ENCODE data around the gene ARHGEF10L.
"Not testable (repeated sequence)": the region's sequence is repeated elsewhere in the genome, so short reads cannot be mapped to it uniquely, and the experiment has no call there.

ARHGEF10L gene

GRCh38 chr1:17615157-17615556, 75.7 kb downstream of the ARHGEF10L start:
- DNase-seq: no peak

GRCh38 chr1:17615959-17616358, 76.5 kb downstream of the ARHGEF10L start:
- DNase-seq: no peak

- DNase-seq: no peak
Observed at GRCh38 chr1:17616731-17617279, 77.3 kb downstream of the ARHGEF10L start.

- no peak for DNase-seq
Observed at GRCh38 chr1:17617787-17618557, 78.5 kb downstream of the ARHGEF10L start.

- DNase-seq: no peak
Observed at GRCh38 chr1:17618558-17619247, 79.2 kb downstream of the ARHGEF10L start.

GRCh38 chr1:17620448-17620847, 81.0 kb downstream of the ARHGEF10L start:
- DNase-seq: no peak

- DNase-seq: no peak
Observed at GRCh38 chr1:17621691-17622090, 82.2 kb downstream of the ARHGEF10L start.

GRCh38 chr1:17622823-17623222, 83.3 kb downstream of the ARHGEF10L start:
- DNase-seq: no peak

- no peak for DNase-seq
Observed at GRCh38 chr1:17624611-17625233, 85.2 kb downstream of the ARHGEF10L start.

GRCh38 chr1:17627239-17628052, 87.9 kb downstream of the ARHGEF10L start:
- no peak for DNase-seq

GRCh38 chr1:17629046-17629445, 89.5 kb downstream of the ARHGEF10L start:
- not testable (repeated sequence) for DNase-seq

GRCh38 chr1:17629460-17629859, 90.0 kb downstream of the ARHGEF10L start:
- DNase-seq: peak; percentile 46

GRCh38 chr1:17630048-17630830, 90.7 kb downstream of the ARHGEF10L start:
- DNase-seq: no peak

GRCh38 chr1:17630986-17631385, 91.5 kb downstream of the ARHGEF10L start:
- no peak for DNase-seq

GRCh38 chr1:17631410-17631809, 91.9 kb downstream of the ARHGEF10L start:
- no peak for DNase-seq

- DNase-seq: no peak
Observed at GRCh38 chr1:17632106-17632505, 92.6 kb downstream of the ARHGEF10L start.

- no peak for DNase-seq
Observed at GRCh38 chr1:17632541-17633184, 93.2 kb downstream of the ARHGEF10L start.

- DNase-seq: peak; percentile 88
Observed at GRCh38 chr1:17633654-17634053, 94.2 kb downstream of the ARHGEF10L start.

- no peak for DNase-seq
Observed at GRCh38 chr1:17635276-17635675, 95.8 kb downstream of the ARHGEF10L start.

GRCh38 chr1:17635811-17636210, 96.3 kb downstream of the ARHGEF10L start:
- no peak for DNase-seq

- no peak for DNase-seq
Observed at GRCh38 chr1:17636612-17637011, 97.1 kb downstream of the ARHGEF10L start.

Measured in 8988T (cell line).